Erythroblast (primary cell): ENCODE data around the gene SLC13A3.

Experiments used
- GATA1 ChIP-seq: IDR thresholded peaks from 2 replicates; pipeline ENCODE4 v1.6.1; 2011; ENCODE audit warnings: low read depth, mild to moderate bottlenecking, control low read depth, low read length, moderate library complexity
- POLR2A ChIP-seq: IDR thresholded peaks from 2 replicates; pipeline ENCODE4 v1.6.1; 2011; ENCODE audit warnings: mild to moderate bottlenecking, low read length

GRCh38 chr20:46602429-46602828, 48.8 kb downstream of the SLC13A3 start:
- TF ChIP-seq POLR2A (no peak), GATA1 (no peak)
